NCI-H69 (cell line): Measurements from ENCODE around the gene FAAP24.
"Not testable (repeated sequence)": the region's sequence is repeated elsewhere in the genome, so short reads cannot be mapped to it uniquely, and the experiment has no call there.

Experiments used
- DNase-seq: peaks from one replicate; lab custom pipeline; 2025; lab: John Stamatoyannopoulos, UW

Gene FAAP24

GRCh38 chr19:32998722-32999121, 26.7 kb downstream of the FAAP24 start:
- DNase-seq: no peak

- no peak for DNase-seq
Measured at GRCh38 chr19:33000510-33000909, 28.5 kb downstream of the FAAP24 start.

DNA sequence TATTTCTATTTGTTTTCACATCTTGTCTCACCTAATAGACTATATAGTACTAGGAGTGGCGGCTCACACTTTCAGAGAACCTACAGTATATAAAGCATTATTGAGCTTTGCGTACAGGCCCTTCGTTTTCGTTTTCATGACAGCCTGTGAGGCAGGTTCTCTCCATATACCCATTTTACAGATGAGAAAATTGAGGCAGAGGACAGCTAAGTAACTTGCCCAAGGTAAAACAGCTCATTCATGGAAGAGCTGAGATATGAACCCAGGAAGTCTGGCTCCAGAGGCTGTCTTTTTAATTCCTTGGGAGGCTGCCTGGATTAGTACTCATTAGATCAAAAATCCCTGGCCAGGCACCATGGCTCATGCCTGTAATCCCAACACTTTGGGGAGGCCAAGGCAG, 28.9 kb downstream of the FAAP24 start:
- no peak for DNase-seq

DNA sequence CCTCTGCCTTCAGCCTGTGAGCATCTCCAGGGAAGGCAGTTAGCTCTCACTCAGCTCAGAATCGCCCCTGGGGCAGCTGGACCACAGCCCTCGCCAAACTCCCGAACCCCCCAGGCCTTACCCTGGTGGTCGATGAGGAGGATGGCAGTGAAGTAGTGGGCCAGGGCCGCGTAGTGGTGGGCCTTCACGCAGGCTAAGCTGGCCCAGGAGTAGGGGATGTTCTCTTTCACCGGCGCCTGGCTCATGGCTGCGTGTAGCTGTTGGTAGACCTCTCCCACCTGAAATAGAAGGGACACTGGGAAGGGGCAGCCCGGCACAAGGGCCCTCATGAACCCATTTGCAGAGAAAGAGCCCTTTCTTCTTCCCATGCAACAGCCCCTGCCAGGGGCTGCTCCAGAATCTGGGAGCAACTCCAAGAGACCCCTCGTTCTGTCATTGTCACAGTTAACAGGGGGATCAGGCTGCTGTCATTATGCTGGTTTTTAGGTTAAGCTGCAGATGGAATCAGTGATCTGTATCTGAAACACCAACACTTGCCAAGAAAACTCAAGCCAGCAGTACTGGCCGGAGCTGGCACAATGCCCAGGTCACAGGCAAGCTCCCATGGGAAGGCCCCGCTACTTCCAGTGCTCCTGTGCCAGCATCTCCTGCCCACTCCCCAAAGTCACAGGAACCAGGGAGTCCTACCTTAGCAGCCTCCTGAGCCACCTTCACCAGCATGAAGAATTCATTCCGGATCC, 30.3 kb downstream of the FAAP24 start:
- not testable (repeated sequence) for DNase-seq

DNA sequence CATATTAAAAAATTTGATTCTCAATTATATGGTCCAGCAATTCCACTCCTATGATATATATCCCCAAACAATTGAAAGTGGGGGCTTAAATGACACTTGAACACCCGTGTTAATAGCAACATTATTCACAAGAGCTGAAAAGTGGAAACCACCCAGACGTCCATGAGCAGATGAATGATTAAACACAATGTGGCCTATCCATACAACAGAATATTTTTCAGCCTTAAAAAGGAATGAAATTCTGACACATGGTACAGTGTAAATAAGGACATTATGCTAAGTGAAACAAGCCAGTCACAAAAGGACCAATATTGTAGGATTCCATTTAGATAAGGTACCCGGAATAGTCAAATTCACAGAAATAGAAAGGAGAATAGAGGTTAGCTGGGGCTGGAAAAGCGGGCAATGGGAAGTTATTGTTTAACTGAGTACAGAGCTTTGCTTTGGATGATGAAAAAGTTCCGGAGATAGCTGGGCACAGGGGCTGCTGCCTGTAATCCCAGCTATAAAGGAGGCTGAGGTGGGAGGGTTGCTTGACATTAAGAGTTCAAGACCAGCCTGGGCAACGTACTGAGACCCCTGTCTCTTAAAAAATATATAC, 31.5 kb downstream of the FAAP24 start:
- not testable (repeated sequence) for DNase-seq

DNA sequence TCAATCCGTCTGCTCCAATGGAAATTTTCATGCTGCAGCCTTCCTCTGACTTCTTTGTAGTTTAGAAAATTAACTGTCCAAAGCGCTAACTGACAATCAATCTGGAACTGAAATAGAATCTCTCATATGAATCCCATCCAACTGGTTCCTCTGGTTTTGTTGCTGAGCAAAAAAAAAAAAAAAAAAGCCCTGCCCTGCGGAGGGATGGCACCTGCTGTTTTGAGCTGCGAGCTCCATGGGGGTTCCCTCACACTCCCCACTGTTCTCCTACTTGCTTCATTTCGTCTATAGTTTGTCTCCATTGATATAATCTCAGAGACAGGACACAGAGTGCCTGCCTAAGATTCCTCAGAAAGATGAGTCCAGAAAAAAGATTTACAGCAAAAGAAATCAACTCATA, 33.4 kb downstream of the FAAP24 start:
- no peak for DNase-seq

- no peak for DNase-seq
Measured at GRCh38 chr19:33008738-33009137, 36.7 kb downstream of the FAAP24 start.

GRCh38 chr19:33010891-33011290, 38.8 kb downstream of the FAAP24 start:
- not testable (repeated sequence) for DNase-seq

DNA sequence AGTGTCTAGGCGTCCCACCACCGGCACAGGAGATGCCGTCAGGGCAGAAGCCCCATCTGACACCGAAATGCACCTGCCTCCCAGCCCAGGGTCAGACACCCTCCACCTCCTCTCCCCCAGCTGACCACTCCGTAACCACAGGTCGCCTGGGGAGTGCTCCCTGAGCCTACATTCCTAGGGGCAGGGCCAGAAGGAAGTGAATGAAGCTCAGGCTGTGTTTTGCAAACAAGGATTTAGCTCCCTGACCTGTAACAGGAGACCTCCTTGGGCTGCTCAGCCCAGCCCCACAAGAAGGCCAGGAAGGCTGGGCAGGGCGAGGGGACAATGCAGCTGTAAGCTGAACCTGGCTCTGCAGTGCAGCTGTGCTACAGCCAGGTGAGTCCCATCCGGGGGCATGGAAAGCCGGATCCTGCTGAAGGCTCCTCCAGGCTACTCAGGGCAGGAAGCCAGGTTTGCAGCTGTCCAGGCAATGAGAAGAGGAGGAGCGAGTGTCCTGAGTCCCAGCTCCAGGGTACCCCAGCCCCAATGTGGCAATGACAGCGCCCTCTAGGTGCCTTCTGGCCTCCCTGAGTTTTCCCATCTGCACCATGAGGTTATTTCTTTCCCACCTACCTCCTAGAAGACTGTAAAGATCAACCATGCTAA, 50.6 kb downstream of the FAAP24 start:
- no peak for DNase-seq

DNA sequence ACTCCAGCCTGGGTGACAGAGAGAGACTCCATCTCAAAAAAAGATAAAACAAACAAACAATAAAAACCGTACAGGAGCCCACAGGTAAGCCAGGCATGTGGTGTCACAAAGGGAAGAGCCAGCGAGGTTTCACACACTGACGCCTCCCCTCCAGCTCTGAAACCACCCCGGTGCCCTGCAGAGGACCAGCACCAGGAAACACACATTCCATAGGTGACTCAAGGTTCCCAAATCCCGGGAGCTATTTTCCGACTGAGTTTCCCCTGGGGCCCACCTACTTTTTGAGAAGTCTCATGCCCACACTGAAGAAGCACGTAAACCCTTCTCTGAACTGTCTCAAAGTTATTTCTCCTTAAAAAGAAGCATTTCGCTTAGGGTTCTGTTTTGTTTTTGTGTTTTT, 52.4 kb downstream of the FAAP24 start:
- no peak for DNase-seq

DNA sequence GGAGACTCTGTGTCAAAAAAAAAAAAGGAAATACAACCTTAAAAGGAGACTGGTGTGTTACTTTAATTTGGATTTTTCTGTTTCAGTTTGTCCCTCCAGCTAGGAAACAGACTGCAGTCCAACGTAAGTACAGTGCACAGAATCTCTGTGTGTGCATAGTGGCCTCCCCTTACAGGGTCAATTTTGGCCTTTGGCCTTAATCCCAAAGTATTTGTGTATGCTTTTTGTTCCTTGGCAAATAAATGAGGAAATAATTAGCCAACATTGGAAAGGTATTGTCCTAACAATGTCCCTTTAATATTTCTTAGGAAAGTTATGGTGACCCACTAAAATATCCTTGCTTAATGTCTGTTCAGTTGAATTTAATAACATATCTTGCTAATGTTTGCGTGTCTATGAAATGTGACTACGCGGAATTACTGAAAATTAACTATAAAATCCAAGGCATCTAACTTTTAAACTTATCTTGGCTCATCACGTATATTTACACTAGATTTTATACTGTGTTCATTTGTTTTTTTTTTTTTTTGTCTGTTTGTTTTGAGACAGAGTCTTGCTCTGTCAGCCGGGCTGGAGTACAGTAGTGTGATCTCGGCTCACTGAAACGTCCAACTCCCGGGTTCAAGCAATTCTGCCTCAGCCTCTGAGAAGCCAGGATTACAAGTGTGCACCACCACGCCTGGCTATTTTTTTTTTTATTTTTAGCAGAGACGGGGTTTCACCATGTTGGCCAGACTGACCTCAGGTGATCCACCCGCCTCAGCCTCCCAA, 53.6 kb downstream of the FAAP24 start:
- DNase-seq: not testable (repeated sequence)

GRCh38 chr19:33026602-33027001, 54.6 kb downstream of the FAAP24 start:
- DNase-seq: not testable (repeated sequence)
